IMR-90 (cell line): ENCODE measurements around the gene EHF. TPM values are rescaled to one million over a fixed set of nuclear protein-coding genes. Genes with fewer than 3 reads are reported as not detected.
A peak's percentile ranks its signal among the peaks of the same experiment; 100 is the strongest.

Experiments
- ATAC-seq: fragments of 200-7000 bp; cut with Tn5 transposase; 2 replicates; pipeline ENCODE4 v1.9.1; 2020; ENCODE audit warnings: low read depth, mild to moderate bottlenecking, moderate library complexity
- BruUV-seq: library from RNA; stranded (reverse); fragments of 400-500 nt; replicated peaks from 2 replicates; lab custom pipeline; 2021; lab: Mats Ljungman, UMichigan
- CTCF ChIA-PET: fragments of 300-600 bp; formaldehyde crosslinking; extraction: SDS; loops from one replicate; lab custom pipeline; 2021; ENCODE audit warnings: antibody characterized with exemption; lab: Yijun Ruan, JAX
- POLR2A ChIA-PET: fragments of 300-600 bp; sonication (Branson Sonifier 250); formaldehyde crosslinking; loops from one replicate; lab custom pipeline; 2022; ENCODE audit warnings: antibody characterized with exemption; ENCODE audit not compliant: unreplicated experiment; lab: Charles Lee
- DNase-seq: peaks from one replicate; pipeline ENCODE4 v3.0.0; 2013
- H2AFZ ChIP-seq: replicated peaks from 2 replicates; pipeline ENCODE3; 2013; ENCODE audit warnings: low read length, mild to moderate bottlenecking; ENCODE audit not compliant: poor library complexity
- H2AK5ac ChIP-seq: 2 replicates; pipeline ENCODE4 v1.6.1; 2013; ENCODE audit warnings: low read depth, low read length, inconsistent platforms
- H2AK9ac ChIP-seq: replicated peaks from 2 replicates; pipeline ENCODE3; 2013; ENCODE audit warnings: mild to moderate bottlenecking, low read depth, low read length, moderate library complexity; ENCODE audit not compliant: poor library complexity
- H2BK120ac ChIP-seq: 2 replicates; pipeline ENCODE4 v1.6.1; 2013; ENCODE audit warnings: low read depth, low read length, inconsistent platforms
- H2BK15ac ChIP-seq: 3 replicates; pipeline ENCODE4 v1.6.1; 2013; ENCODE audit warnings: low read depth, low read length, inconsistent platforms
- H2BK20ac ChIP-seq: 2 replicates; pipeline ENCODE4 v1.6.1; 2013; ENCODE audit warnings: low read depth, mild to moderate bottlenecking, inconsistent platforms, low read length, moderate library complexity
- H2BK5ac ChIP-seq: 2 replicates; pipeline ENCODE4 v1.6.1; 2013; ENCODE audit warnings: mild to moderate bottlenecking, low read depth, low read length, inconsistent platforms; ENCODE audit not compliant: poor library complexity, severe bottlenecking
- H3K14ac ChIP-seq: replicated peaks from 2 replicates; pipeline ENCODE4 v1.6.1; 2013; ENCODE audit warnings: low read depth, low read length, inconsistent platforms
- H3K18ac ChIP-seq: 2 replicates; pipeline ENCODE4 v1.6.1; 2013; ENCODE audit warnings: low read depth, low read length, control low read depth
- H3K23ac ChIP-seq: 2 replicates; pipeline ENCODE4 v1.6.1; 2013; ENCODE audit warnings: low read depth, low read length, inconsistent platforms
- H3K27ac ChIP-seq: 2 replicates; pipeline ENCODE4 v1.5.1; 2013; ENCODE audit warnings: mild to moderate bottlenecking, control low read depth, low read length; ENCODE audit not compliant: insufficient read depth
- H3K27me3 ChIP-seq: 2 replicates; pipeline ENCODE4 v1.6.1; 2013; ENCODE audit warnings: low read length; ENCODE audit not compliant: control insufficient read depth, insufficient read depth
- H3K36me3 ChIP-seq: 2 replicates; pipeline ENCODE4 v1.6.1; 2013; ENCODE audit warnings: low read length, mixed read lengths; ENCODE audit not compliant: control insufficient read depth, insufficient read depth
- H3K4ac ChIP-seq: 2 replicates; pipeline ENCODE4 v1.6.1; 2013; ENCODE audit warnings: low read depth, low read length, inconsistent platforms
- H3K4me1 ChIP-seq: 2 replicates; pipeline ENCODE4 v1.6.1; 2013; ENCODE audit warnings: low read length, mixed read lengths; ENCODE audit not compliant: control insufficient read depth, insufficient read depth
- H3K4me2 ChIP-seq: 2 replicates; pipeline ENCODE4 v1.6.1; 2013; ENCODE audit warnings: low read depth, mild to moderate bottlenecking, control low read depth, low read length, moderate library complexity
- H3K4me3 ChIP-seq: 2 replicates; pipeline ENCODE4 v1.5.1; 2013; ENCODE audit warnings: low read depth, mild to moderate bottlenecking, control low read depth, low read length, moderate library complexity; ENCODE audit not compliant: insufficient read depth
- H3K56ac ChIP-seq: 2 replicates; pipeline ENCODE4 v1.6.1; 2013; ENCODE audit warnings: low read length, inconsistent platforms; ENCODE audit not compliant: insufficient read depth; ENCODE audit errors: extremely low read depth
- H3K79me1 ChIP-seq, 2 experiments: 2 replicates each; pipeline ENCODE4 v1.6.1; 2013; ENCODE audit warnings: low read length in 2 of 2, inconsistent platforms in 1 of 2, low read depth in 1 of 2
- H3K9ac ChIP-seq: 2 replicates; pipeline ENCODE4 v1.6.1; 2013; ENCODE audit warnings: low read depth, low read length, control low read depth
- H3K9me1 ChIP-seq: 2 replicates; pipeline ENCODE4 v1.6.1; 2013; ENCODE audit warnings: low read length, inconsistent platforms; ENCODE audit not compliant: insufficient read depth
- H3K9me3 ChIP-seq: 2 replicates; pipeline ENCODE4 v1.6.1; 2013; ENCODE audit warnings: low read length; ENCODE audit not compliant: control insufficient read depth, insufficient read depth
- H4K20me1 ChIP-seq: 2 replicates; pipeline ENCODE4 v1.6.1; 2013; ENCODE audit warnings: low read length, inconsistent platforms; ENCODE audit not compliant: insufficient read depth
- H4K5ac ChIP-seq: 2 replicates; pipeline ENCODE4 v1.6.1; 2013; ENCODE audit warnings: mild to moderate bottlenecking, low read depth, low read length, control low read depth
- H4K8ac ChIP-seq, 2 experiments: 2 replicates each; pipeline ENCODE4 v1.6.1; 2013; ENCODE audit warnings: low read depth in 2 of 2, low read length in 2 of 2, control low read depth in 1 of 2, inconsistent platforms in 1 of 2
- H4K91ac ChIP-seq: 2 replicates; pipeline ENCODE4 v1.6.1; 2013; ENCODE audit warnings: low read depth, low read length, inconsistent platforms; ENCODE audit not compliant: insufficient read depth
- BHLHE40 ChIP-seq: fragments of 150-350 bp; IDR thresholded peaks from 2 replicates; pipeline ENCODE4 v1.6.1; 2016; ENCODE audit warnings: mild to moderate bottlenecking, low read depth, low read length
- CHD1 ChIP-seq: IDR thresholded peaks from 2 replicates; pipeline ENCODE4 v1.6.1; 2012; ENCODE audit warnings: low read depth, low read length, improper control_type of control experiment
- FOS ChIP-seq: fragments of 150-350 bp; IDR thresholded peaks from 2 replicates; pipeline ENCODE4 v1.6.1; 2016; ENCODE audit warnings: low read depth, low read length
- MAFK ChIP-seq: IDR thresholded peaks from 2 replicates; pipeline ENCODE4 v1.6.1; 2012; ENCODE audit warnings: low read depth, low read length, improper control_type of control experiment
- POLR2A ChIP-seq: IDR thresholded peaks from 2 replicates; pipeline ENCODE4 v1.6.1; 2012; ENCODE audit warnings: mild to moderate bottlenecking, low read depth, low read length
- RAD21 ChIP-seq: IDR thresholded peaks from 2 replicates; pipeline ENCODE4 v1.6.1; 2012; ENCODE audit warnings: low read length, improper control_type of control experiment
- WGBS, 2 experiments: methylation state at CpG; one replicate each; pipeline versions ENCODE4 v1.1.5 to v1.1.7; 2013; ENCODE audit warnings: missing lambda C conversion rate in 2 of 2; ENCODE audit not compliant: insufficient read length in 1 of 2; ENCODE audit errors: extremely low coverage in 2 of 2; 5-methylcytosine and 5-hydroxymethylcytosine counted together
- dilution Hi-C: fragments of 300-500 bp; cut with HindIII; formaldehyde crosslinking; loops from one replicate; pipeline ENCODE4 v1.14.3; 2018; ENCODE audit warnings: low sequenced_read_pairs; ENCODE audit not compliant: unreplicated experiment
- in situ Hi-C: fragments of 300-500 bp; cut with MboI; formaldehyde crosslinking; loops from 3 replicates; pipeline ENCODE4 v1.14.3; 2019; ENCODE audit warnings: low sequenced_read_pairs, inconsistent platforms, mixed read lengths
- intact Hi-C: fragments of 100-400 bp; cut with micrococcal nuclease; formaldehyde crosslinking; loops from 2 replicates; pipeline ENCODE4 v1.10.0; 2022
- polyA plus RNA-seq, 3 experiments: library from polyadenylated mRNA; depleted of rRNA; stranded (reverse); fragments of >200 nt; gene quantifications; 2 replicates each; pipeline ENCODE4 v1.2.3, GENCODE V29; 2012; ENCODE audit warnings: low replicate concordance in 1 of 3
- total RNA-seq: library from RNA; depleted of rRNA; stranded (reverse); fragments of >200 nt; gene quantifications from 2 replicates; pipeline ENCODE4 v1.2.3, GENCODE V29; 2012

EHF gene
- total and polyA plus RNA-seq, 2 of the 4 experiments (the other 2 are of a cell fraction): under 0.01 TPM; not detected in 1

DNA sequence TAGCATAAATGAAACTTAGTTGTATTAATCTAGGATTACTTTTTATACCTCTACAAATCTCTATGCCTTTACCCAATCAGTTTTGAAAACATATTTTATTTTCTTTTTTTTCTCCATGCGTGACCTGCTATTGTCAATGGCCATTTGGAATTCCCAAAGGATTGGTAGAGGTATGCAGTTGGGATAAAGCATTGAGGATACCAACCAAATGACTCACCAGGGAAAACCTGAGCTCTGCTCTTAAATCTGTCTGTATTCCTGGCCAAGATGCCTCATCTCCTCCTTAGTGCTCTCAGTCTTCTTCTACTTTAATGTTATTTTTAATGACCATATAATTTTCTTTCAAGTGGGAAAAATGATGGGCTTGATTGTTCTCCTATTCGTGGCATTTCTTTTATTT is 61.9 kb downstream of the EHF start:
- no CpG with 5 or more reads among the region's 2 CpGs for WGBS, 2 experiments
- Histone ChIP-seq H2BK15ac (no peak overlapping the region), H2BK120ac (0 out of 2 replicates have a peak overlapping the region, but pooled peaks have one; percentile 70), H3K27ac (no peak overlapping the region), H4K91ac (no peak overlapping the region), H3K14ac (no peak overlapping the region), H3K9ac (no peak overlapping the region), H3K79me1 (no peaks in the 10 kb centered on the region), H4K20me1 (no peaks in the 10 kb centered on the region), H3K56ac (no peak overlapping the region), H3K18ac (no peak overlapping the region), H4K5ac (no peak overlapping the region), H3K9me1 (peaks cover 4% of the 10 kb centered on the region), H3K4me3 (no peak overlapping the region), H4K8ac (peak overlapping the region in 1 of 2 experiments; percentile 16; a peak in 1 of 4 replicates), H3K4me2 (no peak overlapping the region), H3K36me3 (no peaks in the 10 kb centered on the region), H3K27me3 (no peaks in the 10 kb centered on the region), H3K23ac (no peak overlapping the region), H3K4ac (no peak overlapping the region), H2AFZ (no peak overlapping the region), H2BK5ac (no peak overlapping the region), H3K4me1 (peaks cover 6% of the 10 kb centered on the region; the same call in 1 of the 2 replicates), H2AK5ac (no peak overlapping the region), H3K9me3 (no peaks in the 10 kb centered on the region), H2AK9ac (no peak overlapping the region), H2BK20ac (peak overlapping the region; percentile 75; the same call in 1 of the 2 replicates)
- DNase-seq (peak; percentile 39), ATAC-seq (no peak)
- intact Hi-C loops (no loop called here), in situ Hi-C loops (no loop called here), dilution Hi-C loops (no loop called here)
- TF ChIP-seq MAFK: no peak
- TF ChIP-seq POLR2A: no peak
- TF ChIP-seq RAD21: no peak
- TF ChIP-seq FOS: no peak
- no peak for TF ChIP-seq BHLHE40
- TF ChIP-seq CHD1: no peak
- ChIA-PET POLR2A (no interaction called here), CTCF (no interaction called here)
- BruUV-seq: no TSS peak
